VCaP (cell line): ENCODE data around the gene SERINC5.

Experiments
- H3K27ac ChIP-seq: fragments of 450-650 bp; 2 replicates; pipeline ENCODE4 v1.5.1; 2017
- TF ChIP-seq, protein P1 (sequence below): fragments of 450-650 bp; conservative IDR thresholded peaks from 2 replicates; pipeline ENCODE4 v1.5.1; 2017; ENCODE audit warnings: mild to moderate bottlenecking, moderate library complexity

SERINC5 gene

DNA sequence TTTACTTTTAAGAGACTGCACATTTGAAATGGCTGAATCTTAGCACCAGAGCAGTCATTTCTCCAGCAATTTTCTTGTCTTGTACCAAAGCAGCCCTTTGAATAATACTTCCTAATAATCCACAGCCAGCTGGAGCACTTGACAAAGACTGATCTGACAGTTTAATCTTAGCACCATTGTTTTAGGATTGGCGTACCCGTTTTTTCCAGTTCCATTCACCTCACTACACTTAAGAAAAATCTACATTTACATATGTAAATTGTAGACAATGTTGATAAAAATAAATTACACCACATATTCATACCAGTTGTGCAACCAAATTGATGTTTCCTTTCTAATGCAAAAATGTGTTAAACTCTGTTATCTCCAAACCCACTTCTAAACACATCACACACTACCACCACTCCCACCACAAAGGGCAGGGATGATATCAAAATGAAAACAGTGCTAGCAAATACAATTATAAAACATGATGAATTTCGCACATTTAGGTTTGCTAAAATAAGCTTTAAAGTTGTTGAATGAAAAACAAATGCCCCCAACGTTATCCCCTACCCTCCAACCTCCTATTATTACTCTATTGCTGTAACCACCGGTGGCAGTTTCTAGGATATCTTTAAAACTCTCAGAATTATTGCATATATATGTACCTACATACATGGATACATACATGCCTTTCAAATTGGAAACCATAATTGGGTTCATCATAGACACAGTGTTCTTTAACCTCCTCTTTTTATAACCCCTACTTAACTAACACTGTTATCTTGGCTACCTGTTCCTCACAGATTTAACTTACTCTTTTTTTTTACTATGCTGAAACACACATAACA lies 21.5 kb downstream of the SERINC5 start:
- H3K27ac ChIP-seq, result no peak overlapping the region
- TF ChIP-seq, protein P1, sequence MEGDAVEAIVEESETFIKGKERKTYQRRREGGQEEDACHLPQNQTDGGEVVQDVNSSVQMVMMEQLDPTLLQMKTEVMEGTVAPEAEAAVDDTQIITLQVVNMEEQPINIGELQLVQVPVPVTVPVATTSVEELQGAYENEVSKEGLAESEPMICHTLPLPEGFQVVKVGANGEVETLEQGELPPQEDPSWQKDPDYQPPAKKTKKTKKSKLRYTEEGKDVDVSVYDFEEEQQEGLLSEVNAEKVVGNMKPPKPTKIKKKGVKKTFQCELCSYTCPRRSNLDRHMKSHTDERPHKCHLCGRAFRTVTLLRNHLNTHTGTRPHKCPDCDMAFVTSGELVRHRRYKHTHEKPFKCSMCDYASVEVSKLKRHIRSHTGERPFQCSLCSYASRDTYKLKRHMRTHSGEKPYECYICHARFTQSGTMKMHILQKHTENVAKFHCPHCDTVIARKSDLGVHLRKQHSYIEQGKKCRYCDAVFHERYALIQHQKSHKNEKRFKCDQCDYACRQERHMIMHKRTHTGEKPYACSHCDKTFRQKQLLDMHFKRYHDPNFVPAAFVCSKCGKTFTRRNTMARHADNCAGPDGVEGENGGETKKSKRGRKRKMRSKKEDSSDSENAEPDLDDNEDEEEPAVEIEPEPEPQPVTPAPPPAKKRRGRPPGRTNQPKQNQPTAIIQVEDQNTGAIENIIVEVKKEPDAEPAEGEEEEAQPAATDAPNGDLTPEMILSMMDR, result no peak

DNA sequence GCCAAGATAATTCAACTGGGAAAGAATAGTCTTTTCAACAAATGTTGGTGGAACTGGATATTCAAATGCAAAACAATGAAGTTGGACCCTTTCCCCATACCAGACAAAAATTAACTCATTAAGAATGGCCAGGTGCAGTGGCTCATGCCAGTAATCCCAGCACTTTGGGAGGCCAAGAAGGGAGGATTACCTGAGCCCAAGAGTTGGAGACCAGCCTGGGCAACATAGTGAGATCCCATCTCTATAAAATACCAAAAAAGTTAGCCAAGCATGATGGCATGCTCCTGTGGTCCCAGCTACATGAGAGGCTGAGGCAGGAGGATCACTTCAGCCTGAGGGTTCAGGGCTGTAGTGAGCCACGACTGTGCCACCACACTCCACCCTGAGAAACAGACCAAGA lies 24.2 kb downstream of the SERINC5 start:
- H3K27ac ChIP-seq, result peak overlapping the region; percentile 74; the same call in 1 of the 2 replicates
- TF ChIP-seq, protein P1, result no peak

DNA sequence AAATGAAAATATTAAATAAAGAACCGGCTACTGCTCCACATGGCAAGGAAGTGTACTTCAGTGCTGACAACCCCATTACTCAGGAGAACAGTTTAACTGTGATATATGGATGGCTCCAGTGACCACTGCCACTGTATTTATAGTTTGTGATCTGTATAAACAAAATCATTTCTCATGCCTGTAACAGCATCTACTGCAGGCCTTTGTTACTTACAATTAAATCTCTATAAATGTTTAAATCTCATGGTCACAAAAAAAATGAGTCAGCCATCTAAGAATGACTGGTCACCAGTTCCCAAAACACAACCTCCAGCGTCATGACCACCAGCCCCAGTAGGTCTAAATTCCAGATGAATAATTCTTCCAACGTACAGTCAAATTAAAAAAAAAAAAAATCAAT lies 24.6 kb downstream of the SERINC5 start:
- peak overlapping the region; percentile 74 for H3K27ac ChIP-seq
- TF ChIP-seq, protein P1, result no peak

DNA sequence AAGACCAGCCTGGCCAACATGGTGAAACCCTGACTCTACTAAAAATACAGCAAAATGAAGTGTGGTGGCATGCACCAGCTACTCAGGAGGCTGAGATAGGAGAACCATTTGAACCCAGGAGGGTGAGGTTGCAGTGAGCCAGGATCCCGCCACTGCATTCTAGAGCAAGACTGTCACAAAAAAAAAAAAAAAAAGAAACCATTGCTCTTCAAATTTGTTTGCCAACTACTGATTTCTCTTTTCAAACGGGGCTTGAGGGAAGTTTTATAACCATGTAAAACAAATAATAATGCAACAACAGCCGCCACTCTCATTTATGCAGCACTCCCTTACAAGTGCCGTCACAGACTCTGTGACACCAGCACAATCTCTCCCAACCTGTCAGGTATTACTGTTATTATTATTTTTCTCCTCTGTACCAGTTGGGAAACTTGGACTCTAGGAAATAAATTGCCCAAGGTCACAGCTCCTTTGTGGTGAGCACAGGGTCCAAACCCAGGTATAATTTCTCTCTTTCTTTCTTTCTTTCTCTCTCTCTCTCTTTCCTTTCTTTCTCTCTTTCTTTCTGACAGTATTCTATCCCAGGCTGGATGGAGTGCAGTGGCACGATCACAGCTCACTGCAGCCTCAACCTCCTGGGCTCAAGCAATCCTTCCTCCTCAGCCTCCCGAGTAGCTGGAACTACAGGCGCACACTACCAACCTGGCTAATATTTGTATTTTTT lies 25.4 kb downstream of the SERINC5 start:
- H3K27ac ChIP-seq, result peak overlapping the region; percentile 74
- TF ChIP-seq, protein P1, result no peak

DNA sequence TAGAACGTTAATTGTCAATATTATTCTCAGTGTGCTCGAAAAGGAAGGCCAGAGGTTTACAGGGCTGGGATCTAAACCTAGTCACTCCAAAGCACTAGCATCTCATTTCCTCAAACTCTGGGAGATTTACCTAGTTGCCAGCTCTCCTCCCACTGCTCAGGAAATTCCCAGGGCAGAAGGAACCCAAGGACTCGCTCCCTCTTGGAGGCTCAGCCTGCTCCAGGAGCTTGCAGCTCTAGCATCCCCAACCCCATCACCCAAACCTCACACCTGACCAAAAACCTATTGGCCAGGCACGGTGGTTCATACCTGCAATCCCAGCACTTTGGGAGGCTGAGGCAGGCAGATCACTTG lies 26.0 kb downstream of the SERINC5 start:
- TF ChIP-seq, protein P1, result no peak
- H3K27ac ChIP-seq, result peak overlapping the region; percentile 74

DNA sequence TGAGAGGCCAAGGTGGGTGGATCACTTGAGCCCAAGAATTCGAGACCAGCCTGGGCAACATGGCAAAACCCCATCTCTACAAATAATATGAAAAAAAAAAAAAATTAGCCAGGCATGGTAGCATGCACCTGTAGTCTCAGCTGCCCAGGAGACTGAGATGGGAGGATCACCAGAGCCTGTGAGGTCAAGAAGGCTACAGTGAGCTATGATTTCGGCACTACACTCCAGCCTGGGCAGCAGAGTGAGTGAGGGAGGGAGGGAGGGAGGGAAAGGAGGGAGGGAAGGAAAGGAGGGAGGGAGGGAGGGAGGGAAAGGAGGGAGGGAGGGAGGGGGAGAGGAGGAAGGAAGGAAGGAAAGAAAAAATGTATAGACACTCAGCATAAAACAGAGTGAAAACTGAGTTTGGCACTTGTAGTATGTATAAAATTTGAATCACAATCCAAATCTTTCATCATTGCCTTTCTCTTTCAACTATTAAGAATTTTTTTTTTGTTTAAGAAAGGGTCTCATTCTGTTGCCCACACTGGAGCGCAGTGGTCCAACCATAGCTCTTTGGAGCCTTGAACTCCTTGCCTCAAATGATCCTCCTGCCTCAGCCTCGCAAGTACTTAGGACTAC lies 27.8 kb downstream of the SERINC5 start:
- H3K27ac ChIP-seq, result peak overlapping the region; percentile 74
- TF ChIP-seq, protein P1, result no peak

DNA sequence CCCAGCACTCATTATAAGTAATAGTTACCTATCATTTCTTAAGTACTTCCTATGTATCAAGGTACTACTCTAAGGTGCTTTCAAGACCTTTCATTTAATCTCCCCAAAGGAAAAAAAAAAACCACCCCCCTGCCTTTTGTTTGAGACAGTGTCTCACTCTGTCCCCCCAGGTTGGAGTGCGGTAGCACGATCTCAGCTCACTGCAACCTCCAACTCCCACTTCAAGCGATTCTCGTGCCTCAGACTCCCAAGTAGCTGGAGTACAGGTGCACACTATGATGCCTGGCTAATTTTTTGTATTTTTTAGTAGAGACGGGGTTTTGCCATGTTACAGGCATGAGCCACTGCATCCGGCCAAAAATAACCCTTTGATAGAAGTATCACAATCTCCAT lies 29.9 kb downstream of the SERINC5 start:
- peak overlapping the region; percentile 75 for H3K27ac ChIP-seq

More for the DNA sequence above, 29.9 kb downstream of the SERINC5 start:
- TF ChIP-seq, protein P1, result no peak
